Hypothalamus (tissue), 51 donors: Measurements from ENCODE around the gene SIAE.

ENCODE experiments used
- DNase-seq, 51 donors: peaks; one replicate each; lab custom pipeline; 2025; lab: John Stamatoyannopoulos, UW

Gene SIAE

GRCh38 chr11:124669193-124669592 is 4.3 kb downstream of the SIAE start:
- peak in 18 of 51 donors; percentile 5 to 67 (median 23) for DNase-seq

DNA sequence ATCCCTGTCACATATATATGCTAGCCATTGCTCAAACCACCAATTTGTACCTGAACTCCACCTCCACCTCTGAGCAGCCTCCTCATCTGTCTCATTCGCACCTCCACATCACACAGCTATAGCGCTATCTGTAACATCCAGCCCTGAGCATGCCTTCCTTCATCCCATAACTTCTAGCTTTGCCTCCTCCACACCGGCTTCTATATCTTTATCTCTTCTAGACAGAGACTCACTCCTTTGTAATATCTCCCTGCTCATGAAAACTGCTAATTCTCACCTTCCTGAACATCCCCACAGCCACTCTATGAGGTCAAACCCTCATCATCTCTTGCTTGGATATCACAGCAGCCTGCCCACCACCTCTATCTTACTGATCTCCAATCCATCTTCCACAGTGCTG is 5.9 kb downstream of the SIAE start:
- DNase-seq: no peak

DNA sequence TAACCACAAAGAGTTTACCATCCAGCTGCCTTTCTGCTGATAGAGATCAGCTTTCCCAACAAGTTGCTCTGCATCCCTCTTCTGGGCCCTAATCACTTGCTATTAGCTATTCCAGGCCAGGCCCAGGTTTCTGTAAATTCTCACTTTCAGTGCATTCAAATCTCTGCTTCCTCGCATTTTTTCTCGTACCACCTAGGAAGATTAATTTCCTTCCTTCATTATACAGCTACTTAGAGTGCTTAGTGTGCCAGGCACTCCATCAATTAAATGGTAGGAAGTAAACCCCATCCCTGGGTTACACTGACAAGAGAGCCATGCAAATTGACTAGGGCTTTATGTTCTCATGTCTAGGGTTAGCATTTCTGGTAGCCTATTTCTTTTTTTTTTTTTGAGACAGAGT is 9.7 kb downstream of the SIAE start:
- DNase-seq: no peak

GRCh38 chr11:124662106-124662505 is 11.4 kb downstream of the SIAE start:
- DNase-seq: no peak

DNA sequence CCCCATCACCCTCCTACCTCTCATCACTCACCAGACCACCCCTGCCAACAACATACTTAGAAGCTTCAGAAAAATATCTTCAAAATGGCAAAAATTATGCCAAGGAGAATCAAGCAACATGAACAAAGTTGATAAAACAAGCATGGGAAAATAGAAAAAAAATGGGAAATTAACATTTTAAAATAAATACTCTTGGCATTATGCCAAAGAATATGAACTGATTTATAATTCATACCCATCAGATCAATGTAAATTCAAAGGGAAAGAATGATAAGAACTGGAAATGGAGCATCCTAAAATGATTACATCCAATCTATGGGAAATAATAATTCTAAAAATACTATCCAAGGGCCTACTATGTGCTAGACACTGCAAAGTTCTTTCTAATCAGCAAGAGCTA is 12.0 kb downstream of the SIAE start:
- DNase-seq: no peak

- DNase-seq: no peak
Observed at GRCh38 chr11:124658986-124659385, 14.6 kb downstream of the SIAE start.

- DNase-seq: no peak
Observed at GRCh38 chr11:124658501-124658900, 15.0 kb downstream of the SIAE start.

DNA sequence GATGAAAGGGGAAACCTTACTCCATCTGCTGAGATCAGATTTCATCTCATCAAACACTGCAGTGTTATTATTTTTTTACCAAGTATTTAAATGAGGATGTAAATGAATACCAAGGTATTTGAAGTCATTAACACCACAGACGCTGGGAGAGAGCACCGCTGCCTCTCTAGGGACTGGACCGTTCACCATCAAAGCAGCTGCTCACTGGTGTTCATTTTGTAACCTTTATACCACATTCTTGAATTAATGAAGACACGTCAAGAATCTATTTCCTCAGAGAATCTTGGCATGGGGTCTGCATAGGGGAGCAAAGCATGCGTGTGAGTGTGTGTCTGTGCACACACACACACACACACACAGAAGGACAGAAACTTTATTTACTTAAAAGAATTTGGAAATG is 15.6 kb downstream of the SIAE start:
- DNase-seq: no peak

GRCh38 chr11:124656774-124657630 is 16.5 kb downstream of the SIAE start:
- DNase-seq: peak in 14 of 51 donors; percentile 4 to 73 (median 17)

DNA sequence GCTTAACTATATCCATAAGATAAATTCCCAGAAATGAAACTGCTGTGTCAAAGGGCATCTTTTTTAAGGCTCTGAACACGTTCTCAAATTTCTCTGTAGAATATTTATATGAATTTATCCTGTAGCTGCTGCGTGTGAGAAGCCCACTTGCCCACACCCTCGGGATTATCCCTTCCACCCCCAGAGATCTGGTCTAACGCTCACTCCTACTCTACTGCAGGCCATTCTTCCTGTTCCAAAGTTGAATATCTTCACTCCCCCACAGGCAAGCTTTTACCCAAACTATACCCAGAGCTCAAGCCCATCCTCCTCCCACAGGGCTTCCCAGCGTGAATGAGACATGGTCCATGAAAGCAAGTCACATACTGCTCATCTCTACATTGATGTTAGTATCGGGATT is 24.9 kb downstream of the SIAE start:
- DNase-seq: peak in 1 of 51 donors; percentile 21

DNA sequence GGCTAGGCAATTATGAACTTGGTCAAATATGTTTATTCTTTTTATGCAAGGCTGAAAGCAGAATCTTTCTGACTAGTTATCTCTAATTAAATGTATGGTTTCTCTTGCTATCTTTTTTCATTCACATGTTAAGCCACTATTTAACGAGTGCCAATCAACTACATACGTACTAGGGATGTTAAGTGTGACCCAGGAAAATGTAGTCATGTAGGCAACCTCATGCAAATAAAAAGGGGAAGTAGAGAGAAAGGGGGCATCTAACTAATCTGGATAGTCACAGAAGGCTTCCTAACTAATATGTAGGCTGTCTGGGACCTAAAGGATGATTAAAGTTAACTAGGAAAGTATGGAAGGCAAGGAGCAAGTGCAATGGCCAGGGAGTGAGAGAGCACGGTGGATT is 27.4 kb downstream of the SIAE start:
- no peak for DNase-seq

- DNase-seq: peak in 34 of 51 donors; percentile 2 to 69 (median 26)
Observed at GRCh38 chr11:124644426-124645280, 28.9 kb downstream of the SIAE start.

GRCh38 chr11:124643605-124644425 is 29.7 kb downstream of the SIAE start:
- no peak for DNase-seq

GRCh38 chr11:124643042-124643604 is 30.4 kb downstream of the SIAE start:
- DNase-seq: no peak

- peak in 1 of 51 donors; percentile 6 for DNase-seq
Observed at GRCh38 chr11:124642628-124643027, 30.9 kb downstream of the SIAE start.

GRCh38 chr11:124640666-124641065 is 32.9 kb downstream of the SIAE start:
- no peak for DNase-seq

DNA sequence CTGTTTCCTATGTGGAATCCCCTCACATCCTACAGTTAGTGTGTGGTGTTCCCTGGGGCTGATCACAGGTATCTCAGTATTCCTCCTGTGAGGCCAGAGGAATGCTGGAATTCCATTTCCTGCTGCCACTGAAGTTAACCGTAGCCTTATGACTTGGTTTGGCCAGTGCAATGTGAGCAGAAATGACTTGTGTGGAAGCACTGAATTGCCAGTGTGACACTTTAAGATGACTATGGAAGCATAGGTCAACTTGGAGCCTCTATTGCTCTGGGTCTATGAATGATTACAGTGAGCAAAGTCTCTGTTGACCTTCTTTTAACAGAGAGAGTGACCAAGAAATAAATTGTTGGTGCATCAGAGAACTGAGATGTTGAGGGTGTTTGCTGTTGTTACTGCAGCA is 34.4 kb downstream of the SIAE start:
- DNase-seq: no peak

- DNase-seq: no peak
Observed at GRCh38 chr11:124638500-124638899, 35.0 kb downstream of the SIAE start.

DNA sequence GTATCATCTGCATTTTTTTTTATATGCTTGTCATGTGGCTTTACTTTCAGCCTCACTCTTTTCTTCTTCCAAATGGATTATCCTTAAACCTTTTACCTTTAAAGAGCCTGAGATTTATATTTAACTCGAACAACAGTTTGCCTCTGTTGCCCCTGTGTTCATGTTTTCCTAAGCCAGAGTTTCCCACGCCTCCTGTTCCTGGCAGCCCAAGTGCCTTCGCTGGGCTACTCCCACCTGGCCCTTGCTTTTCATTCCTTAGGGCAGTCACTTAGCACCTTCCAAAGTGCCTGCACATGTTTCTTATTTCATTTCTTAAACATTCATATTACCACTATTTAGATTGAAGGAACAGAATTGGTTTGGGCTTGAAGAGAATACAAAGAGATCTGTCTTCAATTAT is 37.6 kb downstream of the SIAE start:
- DNase-seq: no peak

DNA sequence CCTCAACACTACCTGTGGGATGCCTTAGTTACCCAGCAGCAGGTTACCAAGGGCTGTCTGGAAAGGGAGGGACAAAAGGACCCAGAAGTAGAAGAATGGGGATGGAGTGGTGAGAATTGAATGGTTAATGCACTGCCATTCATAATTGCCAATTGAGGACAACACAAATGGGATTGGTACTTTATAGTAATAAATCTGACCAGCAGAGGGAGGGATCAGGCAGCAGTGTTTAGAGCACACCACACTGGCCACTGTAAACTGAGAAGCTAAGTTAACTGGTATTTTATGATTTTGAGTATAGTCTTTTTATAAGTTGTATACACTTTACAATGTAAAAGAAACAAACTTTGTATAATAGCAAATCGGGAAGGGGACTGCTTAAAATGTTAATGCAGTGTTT is 40.2 kb downstream of the SIAE start:
- no peak for DNase-seq

DNA sequence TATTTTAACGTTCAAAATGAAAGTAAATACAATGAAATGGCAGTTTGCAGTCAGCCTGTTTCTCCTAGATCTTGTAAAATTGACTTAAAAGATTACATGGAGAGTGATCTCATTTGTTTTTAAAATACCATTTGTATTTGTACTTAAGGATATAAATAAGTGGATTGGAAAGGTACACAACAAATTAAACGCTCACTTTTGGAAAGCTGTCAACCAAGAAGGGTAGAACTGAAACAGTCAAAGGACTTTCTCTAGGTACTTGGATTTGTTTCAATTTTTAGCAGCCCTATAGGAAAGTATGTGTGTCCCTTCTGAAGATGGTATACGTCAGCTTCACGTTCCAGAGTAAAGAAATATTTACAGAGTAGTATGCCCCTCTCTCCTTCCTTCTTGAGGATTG is 43.6 kb downstream of the SIAE start:
- no peak for DNase-seq
